Anterior cingulate cortex (tissue), 58 donors: ENCODE data around the gene RNFT2.

Experiments used
- DNase-seq, 58 donors: peaks; one replicate each; lab custom pipeline; 2025; lab: John Stamatoyannopoulos, UW

RNFT2 gene

GRCh38 chr12:116892349-116893140 lies 154.4 kb downstream of the RNFT2 start:
- DNase-seq = no peak

GRCh38 chr12:116894913-116895312 lies 156.8 kb downstream of the RNFT2 start:
- no peak for DNase-seq

GRCh38 chr12:116896411-116896924 lies 158.4 kb downstream of the RNFT2 start:
- no peak for DNase-seq

- DNase-seq = no peak
Measured at GRCh38 chr12:116897476-116897875, 159.4 kb downstream of the RNFT2 start.

- no peak for DNase-seq
Measured at GRCh38 chr12:116898669-116899068, 160.6 kb downstream of the RNFT2 start.

GRCh38 chr12:116901612-116902011 lies 163.5 kb downstream of the RNFT2 start:
- DNase-seq = no peak
